SH-SY5Y (cell line): ENCODE results near the gene TNS4.

Source experiments
- GATA2 ChIP-seq: IDR thresholded peaks from 2 replicates; pipeline ENCODE4 v1.6.1; 2011; ENCODE audit warnings: mild to moderate bottlenecking, low read depth, low read length
- GATA3 ChIP-seq: IDR thresholded peaks from 2 replicates; pipeline ENCODE4 v1.6.1; 2011; ENCODE audit warnings: low read depth, mild to moderate bottlenecking, low read length, moderate library complexity

DNA sequence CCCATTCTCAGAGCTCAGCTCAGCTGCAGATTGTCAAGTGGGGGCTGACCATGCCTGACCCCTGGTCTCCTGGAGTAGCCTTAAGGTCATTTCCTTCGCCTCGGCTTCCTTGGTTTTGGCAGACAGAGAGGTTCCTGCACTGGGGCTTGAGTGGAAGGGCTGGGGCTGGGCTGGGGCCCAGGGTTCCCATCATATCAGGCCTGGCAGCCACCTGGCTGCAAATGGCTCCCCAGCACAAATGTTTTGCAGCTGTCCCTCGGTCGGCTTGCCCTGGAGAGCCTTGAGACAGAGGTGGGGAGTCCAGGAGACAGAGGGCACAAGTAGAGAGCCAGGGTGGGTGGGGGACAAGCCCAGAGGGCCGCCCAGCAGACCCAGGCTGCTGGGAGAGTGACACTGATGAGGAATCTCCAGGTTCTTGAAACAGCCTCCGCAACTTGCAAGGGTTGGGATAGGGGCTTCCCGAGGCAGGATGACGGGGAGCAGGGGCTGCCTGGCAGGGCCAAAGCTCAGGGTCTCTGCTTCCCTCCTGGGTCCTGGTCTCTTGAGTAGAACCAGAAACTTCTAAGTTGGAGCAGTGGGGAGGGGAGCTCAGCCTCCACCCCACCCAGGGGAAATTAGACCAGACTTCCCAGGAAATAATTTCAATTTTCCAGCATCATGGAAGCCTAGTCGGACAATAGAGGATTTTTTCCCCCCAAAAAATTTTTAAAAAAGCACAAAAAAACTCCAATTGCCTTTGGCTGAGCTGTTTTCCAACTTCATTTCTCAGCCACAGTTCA is 38.9 kb downstream of the TNS4 start:
- TF ChIP-seq GATA2 (no peak), GATA3 (no peak)
